ENCODE results near the gene OLIG1. TPM values are rescaled to one million over a fixed set of nuclear protein-coding genes. Genes with fewer than 3 reads are reported as not detected.

Gene OLIG1, protein sequence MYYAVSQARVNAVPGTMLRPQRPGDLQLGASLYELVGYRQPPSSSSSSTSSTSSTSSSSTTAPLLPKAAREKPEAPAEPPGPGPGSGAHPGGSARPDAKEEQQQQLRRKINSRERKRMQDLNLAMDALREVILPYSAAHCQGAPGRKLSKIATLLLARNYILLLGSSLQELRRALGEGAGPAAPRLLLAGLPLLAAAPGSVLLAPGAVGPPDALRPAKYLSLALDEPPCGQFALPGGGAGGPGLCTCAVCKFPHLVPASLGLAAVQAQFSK
- total RNA-seq, result not detected in 3 replicates

DNA sequence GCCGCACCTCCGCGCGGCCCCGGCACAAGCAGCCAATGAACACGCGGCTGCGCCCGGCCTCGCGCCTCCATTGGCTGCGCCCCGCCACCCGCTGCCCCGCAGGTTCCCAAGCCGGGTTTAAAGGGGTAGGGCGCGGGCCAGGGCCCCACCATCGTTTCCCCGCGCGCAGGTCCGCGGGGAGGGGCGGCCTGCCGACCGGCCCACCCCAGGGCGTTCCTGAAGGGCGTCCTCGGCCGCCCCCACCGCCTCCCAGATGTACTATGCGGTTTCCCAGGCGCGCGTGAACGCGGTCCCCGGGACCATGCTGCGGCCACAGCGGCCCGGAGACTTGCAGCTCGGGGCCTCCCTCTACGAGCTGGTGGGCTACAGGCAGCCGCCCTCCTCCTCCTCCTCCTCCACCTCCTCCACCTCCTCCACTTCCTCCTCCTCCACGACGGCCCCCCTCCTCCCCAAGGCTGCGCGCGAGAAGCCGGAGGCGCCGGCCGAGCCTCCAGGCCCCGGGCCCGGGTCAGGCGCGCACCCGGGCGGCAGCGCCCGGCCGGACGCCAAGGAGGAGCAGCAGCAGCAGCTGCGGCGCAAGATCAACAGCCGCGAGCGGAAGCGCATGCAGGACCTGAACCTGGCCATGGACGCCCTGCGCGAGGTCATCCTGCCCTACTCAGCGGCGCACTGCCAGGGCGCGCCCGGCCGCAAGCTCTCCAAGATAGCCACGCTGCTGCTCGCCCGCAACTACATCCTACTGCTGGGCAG, at the start of gene OLIG1:
TSS of gene OLIG1 (plus strand) at position 148 of the 750 bp plus-strand sequence. CDS start at position 254, 106 bp downstream.
- peaks cover 22% of the 10 kb centered on the region for H3K4me1 Mint-ChIP-seq
- H3K36me3 Mint-ChIP-seq, result no peaks in the 10 kb centered on the region
- peaks cover 92% of the 10 kb centered on the region for H3K27me3 Mint-ChIP-seq (ENCODE audit: low read depth)
- TF ChIP-seq, protein P1, sequence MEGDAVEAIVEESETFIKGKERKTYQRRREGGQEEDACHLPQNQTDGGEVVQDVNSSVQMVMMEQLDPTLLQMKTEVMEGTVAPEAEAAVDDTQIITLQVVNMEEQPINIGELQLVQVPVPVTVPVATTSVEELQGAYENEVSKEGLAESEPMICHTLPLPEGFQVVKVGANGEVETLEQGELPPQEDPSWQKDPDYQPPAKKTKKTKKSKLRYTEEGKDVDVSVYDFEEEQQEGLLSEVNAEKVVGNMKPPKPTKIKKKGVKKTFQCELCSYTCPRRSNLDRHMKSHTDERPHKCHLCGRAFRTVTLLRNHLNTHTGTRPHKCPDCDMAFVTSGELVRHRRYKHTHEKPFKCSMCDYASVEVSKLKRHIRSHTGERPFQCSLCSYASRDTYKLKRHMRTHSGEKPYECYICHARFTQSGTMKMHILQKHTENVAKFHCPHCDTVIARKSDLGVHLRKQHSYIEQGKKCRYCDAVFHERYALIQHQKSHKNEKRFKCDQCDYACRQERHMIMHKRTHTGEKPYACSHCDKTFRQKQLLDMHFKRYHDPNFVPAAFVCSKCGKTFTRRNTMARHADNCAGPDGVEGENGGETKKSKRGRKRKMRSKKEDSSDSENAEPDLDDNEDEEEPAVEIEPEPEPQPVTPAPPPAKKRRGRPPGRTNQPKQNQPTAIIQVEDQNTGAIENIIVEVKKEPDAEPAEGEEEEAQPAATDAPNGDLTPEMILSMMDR (IDR thresholded peaks at IDR 0.05; ENCODE audit: unreplicated experiment), result no peak
- H3K4me3 Mint-ChIP-seq, result peak within 1 kb of the TSS; percentile 54
- H3K27ac Mint-ChIP-seq, result no peak within 1 kb of the TSS
- peak in 1 of 2 experiments; percentile 54 for DNase-seq (ENCODE audit: low spot score in 2 of 2, unreplicated experiment in 2 of 2)
- no peaks in the 10 kb centered on the region for H3K9me3 Mint-ChIP-seq

DNA sequence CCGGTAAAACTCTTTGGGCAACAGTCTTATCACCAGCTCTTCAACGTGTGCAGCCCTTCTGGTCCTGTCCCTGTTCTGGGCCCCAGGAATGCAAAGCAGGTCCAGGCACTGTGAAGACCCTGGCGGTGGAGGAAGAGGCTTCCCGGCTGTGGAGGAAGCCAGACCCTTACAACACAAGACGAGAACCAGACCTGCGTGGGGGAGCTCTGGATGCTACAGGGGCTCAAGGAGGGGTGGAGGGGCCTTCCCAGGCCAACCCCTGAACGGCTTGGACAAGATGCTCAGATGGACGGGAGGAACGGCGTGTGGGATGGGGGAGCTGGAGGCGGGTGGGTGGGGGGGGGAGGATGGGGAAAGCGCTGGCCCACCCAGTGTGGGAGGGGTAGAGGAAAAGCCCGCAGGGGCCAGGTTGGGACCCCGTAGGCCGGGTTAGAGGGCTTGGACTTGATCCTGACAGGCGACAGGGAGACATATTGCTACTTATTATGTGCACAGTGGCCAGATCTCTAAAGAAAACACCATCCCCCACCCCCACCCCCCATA, 49.3 kb upstream of the OLIG1 start:
- TF ChIP-seq, protein P1 (IDR thresholded peaks at IDR 0.05; ENCODE audit: unreplicated experiment), result no peak
- H3K4me1 Mint-ChIP-seq, result peaks cover 7% of the 10 kb centered on the region
- no peak overlapping the region for H3K27ac Mint-ChIP-seq
- no peaks in the 10 kb centered on the region for H3K36me3 Mint-ChIP-seq
- peaks cover 94% of the 10 kb centered on the region for H3K27me3 Mint-ChIP-seq (ENCODE audit: low read depth)
- DNase-seq (ENCODE audit: low spot score in 2 of 2, unreplicated experiment in 2 of 2), result no peak
- H3K4me3 Mint-ChIP-seq, result peak overlapping the region; percentile 63
- H3K9me3 Mint-ChIP-seq, result no peaks in the 10 kb centered on the region

DNA sequence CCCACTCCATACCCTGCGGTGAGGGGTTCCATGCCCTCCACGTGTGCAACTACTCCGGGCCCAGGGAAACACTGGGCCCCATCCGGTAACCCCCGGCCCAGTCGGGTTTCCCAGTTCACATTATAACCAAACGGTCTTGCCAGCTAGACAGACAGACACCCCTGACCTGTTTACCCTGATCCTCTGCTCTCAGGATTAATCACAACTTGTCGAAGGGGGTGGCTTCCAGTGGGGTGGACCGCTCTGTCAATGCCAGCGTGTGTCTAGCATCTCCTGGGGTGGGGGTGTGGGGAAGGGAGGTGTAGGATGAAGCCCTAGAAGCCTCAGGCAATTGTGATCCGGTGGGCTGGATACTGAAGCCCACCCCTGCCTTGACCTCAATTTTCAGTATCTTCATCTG, 48.8 kb upstream of the OLIG1 start:
- Mint-ChIP-seq H3K9me3 (no peaks in the 10 kb centered on the region), H3K4me3 (no peak overlapping the region)

DNA sequence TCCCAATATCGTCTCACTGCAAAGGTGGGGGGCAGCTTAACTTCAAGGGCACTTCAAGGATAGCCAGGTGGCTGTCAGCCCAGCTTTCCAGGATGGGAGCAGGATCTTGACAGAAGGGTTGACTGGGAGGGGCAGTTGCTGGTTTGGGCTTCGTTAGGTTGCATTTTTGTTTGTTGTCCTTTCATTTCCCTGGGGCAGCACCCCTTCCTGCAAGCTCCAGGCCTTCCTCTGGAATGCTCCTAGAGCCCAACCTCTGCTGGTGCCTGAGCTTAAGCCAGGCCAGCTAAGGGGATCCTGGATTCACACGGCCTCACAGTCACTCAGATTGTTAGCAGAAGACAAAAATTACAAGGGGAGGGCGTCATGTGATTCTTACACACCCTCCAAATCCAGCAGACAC, 48.3 kb upstream of the OLIG1 start:
- Mint-ChIP-seq H3K27ac (no peak overlapping the region), H3K27me3 (ENCODE audit: low read depth) (peaks cover 94% of the 10 kb centered on the region), H3K4me3 (no peak overlapping the region), H3K9me3 (no peaks in the 10 kb centered on the region), H3K4me1 (peaks cover 12% of the 10 kb centered on the region), H3K36me3 (no peaks in the 10 kb centered on the region)
- TF ChIP-seq, protein P1 (IDR thresholded peaks at IDR 0.05; ENCODE audit: unreplicated experiment), result no peak
- no peak for DNase-seq (ENCODE audit: low spot score in 2 of 2, unreplicated experiment in 2 of 2)

More for the DNA sequence above, 48.8 kb upstream of the OLIG1 start:
- H3K27me3 Mint-ChIP-seq (ENCODE audit: low read depth), result peaks cover 94% of the 10 kb centered on the region
- peaks cover 11% of the 10 kb centered on the region for H3K4me1 Mint-ChIP-seq
- no peak for DNase-seq (ENCODE audit: low spot score in 2 of 2, unreplicated experiment in 2 of 2)
- TF ChIP-seq, protein P1 (IDR thresholded peaks at IDR 0.05; ENCODE audit: unreplicated experiment), result no peak
- no peak overlapping the region for H3K27ac Mint-ChIP-seq
- H3K36me3 Mint-ChIP-seq, result no peaks in the 10 kb centered on the region

DNA sequence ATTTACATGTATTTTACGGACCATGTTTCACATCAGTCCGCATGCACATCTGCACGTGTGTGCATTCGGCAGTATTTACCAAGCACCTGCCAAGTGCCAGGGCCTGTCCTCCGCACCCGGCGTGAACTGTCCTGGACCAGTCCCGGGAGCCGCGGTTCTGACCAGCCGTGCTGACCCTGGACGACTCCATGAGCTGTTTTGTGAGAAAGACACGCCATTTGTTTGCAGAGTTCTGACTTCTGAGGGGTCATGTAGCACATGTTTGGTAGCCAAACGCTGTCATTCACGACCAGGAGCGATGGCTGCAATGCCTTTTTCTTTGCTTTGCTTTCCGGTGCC, 47.5 kb upstream of the OLIG1 start:
- no peak for DNase-seq (ENCODE audit: low spot score in 2 of 2, unreplicated experiment in 2 of 2)
- Mint-ChIP-seq H3K36me3 (no peaks in the 10 kb centered on the region), H3K4me1 (peaks cover 12% of the 10 kb centered on the region), H3K4me3 (no peak overlapping the region), H3K27me3 (ENCODE audit: low read depth) (peaks cover 92% of the 10 kb centered on the region), H3K27ac (no peak overlapping the region), H3K9me3 (no peaks in the 10 kb centered on the region)
- TF ChIP-seq, protein P1 (IDR thresholded peaks at IDR 0.05; ENCODE audit: unreplicated experiment), result no peak

Measured in mesothelial cell of epicardium (in vitro differentiated cells).